ENCODE data around the gene AKR1C2.
A peak's percentile ranks its signal among the peaks of the same experiment; 100 is the strongest.
"Not testable (repeated sequence)": the region's sequence is repeated elsewhere in the genome, so short reads cannot be mapped to it uniquely, and the experiment has no call there.

The AKR1C2 gene

DNA sequence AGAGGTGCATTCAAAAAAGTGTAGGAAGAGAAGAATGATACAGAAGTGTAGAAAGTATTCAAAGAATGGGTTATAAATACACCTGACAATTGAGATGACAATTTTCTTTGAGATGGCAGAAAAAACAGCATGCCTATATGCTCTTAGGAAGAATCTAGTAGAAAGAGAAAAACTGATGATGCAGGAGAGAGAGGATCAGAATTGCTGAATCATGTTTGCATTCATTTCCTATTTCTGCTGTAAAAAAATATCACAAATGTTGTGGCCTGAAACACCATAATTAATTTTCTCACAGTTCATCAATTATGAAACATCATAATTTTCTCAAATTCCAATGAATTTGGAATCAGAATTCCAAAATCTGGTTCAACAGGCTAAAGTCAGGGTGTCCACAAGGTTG is 50.3 kb downstream of the AKR1C2 start:
- Histone ChIP-seq H3K4me3 (ENCODE audit: low read depth, low read length) (no peak overlapping the region), H3K4me1 (ENCODE audit: control insufficient read depth, insufficient read depth, low read length) (no peaks in the 10 kb centered on the region), H3K27ac (ENCODE audit: low read depth, low read length) (no peak overlapping the region), H3K36me3 (ENCODE audit: control insufficient read depth, insufficient read depth, low read length) (no peaks in the 10 kb centered on the region), H3K9me3 (ENCODE audit: control insufficient read depth, insufficient read depth, low read length) (no peaks in the 10 kb centered on the region), H3K9ac (ENCODE audit: low read depth, low read length) (no peak overlapping the region), H3K27me3 (ENCODE audit: control insufficient read depth, insufficient read depth, low read length) (no peaks in the 10 kb centered on the region; the same call in 1 of the 2 replicates)

DNA sequence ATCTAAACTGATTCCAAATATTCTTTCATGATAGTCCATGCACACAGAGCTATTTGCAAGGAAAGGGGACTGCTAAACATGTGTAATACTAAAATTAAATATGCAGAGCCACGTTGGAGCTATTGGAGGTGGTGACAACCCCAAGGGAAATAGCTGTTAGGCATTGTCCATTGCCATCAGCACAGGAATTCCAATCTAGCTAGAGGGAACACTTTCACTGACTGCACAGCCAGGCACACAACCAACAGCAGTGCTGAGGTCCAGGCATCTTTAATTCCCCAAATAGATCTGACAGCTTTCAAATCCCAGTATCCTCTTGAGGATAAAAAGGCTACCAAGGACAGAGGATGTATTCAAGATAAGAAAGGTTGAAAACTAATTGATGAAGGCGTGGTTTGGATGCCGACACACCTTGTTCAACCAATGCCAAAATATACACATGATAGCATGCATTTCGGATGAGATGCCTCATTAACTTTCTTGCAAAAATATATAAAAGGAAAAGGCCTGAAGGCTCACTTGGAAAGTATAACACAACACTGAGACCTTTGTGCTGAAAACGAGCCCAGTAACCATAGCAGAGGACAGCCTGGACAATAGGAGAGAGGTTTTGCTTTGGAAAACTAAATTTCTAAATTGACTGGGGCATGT is 52.0 kb downstream of the AKR1C2 start:
- peaks cover 16% of the 10 kb centered on the region for H3K4me1 ChIP-seq (ENCODE audit: control insufficient read depth, insufficient read depth, low read length)
- H3K27ac ChIP-seq (ENCODE audit: low read depth, low read length); H3K9ac ChIP-seq (ENCODE audit: low read depth, low read length); H3K27me3 ChIP-seq (ENCODE audit: control insufficient read depth, insufficient read depth, low read length); H3K9me3 ChIP-seq (ENCODE audit: control insufficient read depth, insufficient read depth, low read length); H3K4me3 ChIP-seq (ENCODE audit: low read depth, low read length); H3K36me3 ChIP-seq (ENCODE audit: control insufficient read depth, insufficient read depth, low read length): not testable (repeated sequence)

DNA sequence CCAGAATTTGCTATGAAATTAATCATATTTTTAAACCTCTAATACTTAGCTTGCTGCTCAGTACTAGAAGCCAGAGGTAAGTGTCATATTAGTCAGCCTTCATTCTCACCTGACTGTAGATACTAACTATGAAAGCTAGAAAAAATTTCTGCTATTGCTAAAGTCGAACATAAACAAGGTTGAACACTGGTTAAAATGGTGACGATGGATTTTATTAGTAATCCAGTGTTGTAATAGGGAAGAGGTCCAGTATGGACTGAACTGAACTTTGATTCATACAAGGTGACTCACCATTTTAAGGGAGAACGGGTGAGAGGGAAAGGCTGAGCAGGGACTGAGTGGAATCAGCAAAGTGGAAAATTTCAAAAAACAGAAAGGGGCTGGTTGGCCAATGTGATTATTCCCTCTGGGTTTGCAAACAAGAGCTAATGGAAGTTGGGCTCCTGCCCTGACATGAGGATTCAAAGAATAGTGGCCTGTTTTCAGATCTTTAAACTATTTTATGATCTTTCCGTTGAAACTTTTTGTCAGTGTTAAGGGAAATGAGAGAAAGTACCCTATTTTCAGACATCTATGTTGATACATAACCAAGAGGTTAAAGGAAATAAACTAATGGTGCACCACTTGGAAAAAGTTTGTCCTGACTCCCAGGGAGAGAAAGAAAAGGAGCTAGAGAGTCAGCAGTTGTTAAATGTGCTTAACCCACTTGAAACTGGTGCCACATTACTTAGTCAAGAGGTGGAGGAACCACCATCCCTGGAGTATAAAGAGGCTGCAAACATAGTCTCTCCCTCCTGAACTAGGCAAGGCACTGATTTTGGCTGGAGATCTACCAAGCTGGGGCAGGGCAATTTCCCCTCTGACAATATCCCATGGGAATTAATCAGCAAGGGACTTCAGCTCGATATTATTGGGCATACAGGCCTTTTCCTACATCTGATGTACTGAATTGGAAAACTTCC is 55.7 kb downstream of the AKR1C2 start:
- no peak overlapping the region for H3K27ac ChIP-seq (ENCODE audit: low read depth, low read length)
- H3K27me3 ChIP-seq (ENCODE audit: control insufficient read depth, insufficient read depth, low read length), result no peaks in the 10 kb centered on the region; the same call in 1 of the 2 replicates
- no peak overlapping the region for H3K4me3 ChIP-seq (ENCODE audit: low read depth, low read length)
- no peak overlapping the region for H3K9ac ChIP-seq (ENCODE audit: low read depth, low read length)
- H3K9me3 ChIP-seq (ENCODE audit: control insufficient read depth, insufficient read depth, low read length), result no peaks in the 10 kb centered on the region
- H3K36me3 ChIP-seq (ENCODE audit: control insufficient read depth, insufficient read depth, low read length), result no peaks in the 10 kb centered on the region
- H3K4me1 ChIP-seq (ENCODE audit: control insufficient read depth, insufficient read depth, low read length), result peaks cover 44% of the 10 kb centered on the region

DNA sequence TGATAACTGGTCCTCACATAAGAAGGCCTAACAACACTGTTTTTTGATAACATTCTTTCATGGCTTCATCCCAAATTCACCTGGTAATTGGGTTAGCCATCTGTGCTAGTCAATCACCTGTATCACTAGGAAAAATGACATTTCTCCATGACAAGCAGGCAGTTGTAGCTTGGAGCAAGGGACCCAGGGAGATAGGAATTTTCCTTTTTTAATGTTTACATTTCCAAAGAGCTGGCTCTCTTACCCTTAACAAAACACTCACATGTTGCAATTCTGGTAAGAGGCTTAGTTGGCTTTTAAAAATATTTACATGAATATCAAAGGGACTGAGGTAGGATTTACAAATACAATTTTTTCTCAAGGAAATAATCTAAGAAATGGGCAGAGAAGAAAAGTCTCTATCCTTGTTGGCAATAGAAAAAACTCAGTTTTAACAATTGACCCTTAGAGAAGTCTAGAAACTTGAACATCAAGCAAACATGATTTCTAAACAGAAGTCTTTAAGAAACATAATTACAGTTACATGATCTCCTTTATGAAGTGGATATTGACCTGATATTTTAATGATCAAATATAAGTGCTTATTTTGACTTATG is 56.5 kb downstream of the AKR1C2 start:
- H3K4me3 ChIP-seq (ENCODE audit: low read depth, low read length), result no peak overlapping the region
- H3K36me3 ChIP-seq (ENCODE audit: control insufficient read depth, insufficient read depth, low read length), result no peaks in the 10 kb centered on the region
- H3K4me1 ChIP-seq (ENCODE audit: control insufficient read depth, insufficient read depth, low read length), result peaks cover 44% of the 10 kb centered on the region
- no peak overlapping the region for H3K9ac ChIP-seq (ENCODE audit: low read depth, low read length)
- H3K27me3 ChIP-seq (ENCODE audit: control insufficient read depth, insufficient read depth, low read length), result no peaks in the 10 kb centered on the region; the same call in 1 of the 2 replicates
- H3K9me3 ChIP-seq (ENCODE audit: control insufficient read depth, insufficient read depth, low read length), result no peaks in the 10 kb centered on the region
- no peak overlapping the region for H3K27ac ChIP-seq (ENCODE audit: low read depth, low read length)

DNA sequence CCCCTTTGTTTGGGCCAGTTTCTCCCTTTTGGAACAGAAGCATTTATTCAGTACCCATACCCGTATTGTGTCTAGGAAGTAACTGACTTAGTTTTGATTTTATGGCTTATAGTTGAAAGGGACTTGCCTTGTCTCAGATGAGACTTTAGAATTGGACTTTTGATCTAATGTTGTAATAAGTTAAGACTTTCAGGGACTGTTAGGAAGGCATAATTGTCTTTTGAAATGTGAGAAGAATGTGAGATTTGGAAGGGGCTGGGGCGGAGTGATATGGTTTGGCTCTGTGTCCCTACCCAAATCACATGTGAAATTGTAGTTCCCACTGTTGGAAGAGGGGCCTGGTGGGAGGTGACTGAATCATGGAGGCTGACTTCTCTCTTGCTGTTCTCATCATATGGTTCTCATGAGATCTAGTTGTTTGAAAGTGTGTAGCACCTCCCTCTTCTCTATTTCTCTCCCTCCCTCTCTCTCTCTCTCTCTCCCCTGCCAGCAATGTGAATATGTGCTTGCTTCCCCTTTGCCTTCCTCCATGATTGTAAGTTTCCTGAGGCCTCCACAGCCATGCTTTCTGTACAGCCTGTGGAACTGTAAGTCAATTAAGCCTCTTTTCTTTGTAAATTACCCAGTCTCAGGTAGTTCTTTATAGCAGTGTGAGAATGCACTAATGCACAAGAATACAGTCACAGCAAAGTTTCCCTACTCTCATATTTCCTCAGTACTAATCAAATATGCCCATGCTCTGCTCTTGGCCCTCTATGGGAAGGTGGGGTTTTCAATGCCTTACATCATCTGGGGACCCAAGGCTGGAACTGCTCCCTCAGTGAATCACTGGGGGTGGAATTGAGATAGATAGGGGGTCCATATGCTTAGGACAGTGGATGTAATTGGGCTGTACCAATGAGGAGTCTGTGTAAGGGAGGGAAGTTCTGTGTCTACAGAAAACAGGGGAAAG is 57.6 kb downstream of the AKR1C2 start:
- Histone ChIP-seq H3K4me1 (ENCODE audit: control insufficient read depth, insufficient read depth, low read length) (peaks cover 44% of the 10 kb centered on the region), H3K4me3 (ENCODE audit: low read depth, low read length) (no peak overlapping the region), H3K9ac (ENCODE audit: low read depth, low read length) (no peak overlapping the region), H3K27me3 (ENCODE audit: control insufficient read depth, insufficient read depth, low read length) (no peaks in the 10 kb centered on the region; the same call in 1 of the 2 replicates), H3K27ac (ENCODE audit: low read depth, low read length) (no peak overlapping the region), H3K36me3 (ENCODE audit: control insufficient read depth, insufficient read depth, low read length) (no peaks in the 10 kb centered on the region), H3K9me3 (ENCODE audit: control insufficient read depth, insufficient read depth, low read length) (no peaks in the 10 kb centered on the region)

DNA sequence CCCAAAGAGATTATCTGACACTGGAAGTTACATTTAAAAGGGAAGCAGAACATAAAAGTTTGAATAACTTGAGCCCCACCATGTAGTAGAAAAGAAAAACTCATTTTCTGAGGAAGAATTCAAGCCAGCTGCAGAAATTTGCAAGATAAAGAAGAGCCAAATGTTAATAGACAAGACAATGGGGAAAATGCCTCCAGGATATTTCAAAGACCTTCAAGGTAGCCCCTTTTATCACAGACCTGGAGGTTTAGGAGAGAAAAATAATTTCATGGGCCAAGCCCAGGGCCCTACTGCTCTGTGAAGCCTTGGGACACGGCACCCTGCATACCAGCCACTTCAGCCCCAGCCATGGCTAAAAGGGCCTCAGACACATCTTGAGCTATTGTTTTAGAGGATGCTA is 58.8 kb downstream of the AKR1C2 start:
- no peak overlapping the region for H3K9ac ChIP-seq (ENCODE audit: low read depth, low read length)
- H3K4me1 ChIP-seq (ENCODE audit: control insufficient read depth, insufficient read depth, low read length), result peaks cover 44% of the 10 kb centered on the region
- H3K27ac ChIP-seq (ENCODE audit: low read depth, low read length), result peak overlapping the region; percentile 80
- no peaks in the 10 kb centered on the region; the same call in 1 of the 2 replicates for H3K27me3 ChIP-seq (ENCODE audit: control insufficient read depth, insufficient read depth, low read length)
- no peak overlapping the region for H3K4me3 ChIP-seq (ENCODE audit: low read depth, low read length)
- no peaks in the 10 kb centered on the region for H3K9me3 ChIP-seq (ENCODE audit: control insufficient read depth, insufficient read depth, low read length)
- H3K36me3 ChIP-seq (ENCODE audit: control insufficient read depth, insufficient read depth, low read length), result no peaks in the 10 kb centered on the region

DNA sequence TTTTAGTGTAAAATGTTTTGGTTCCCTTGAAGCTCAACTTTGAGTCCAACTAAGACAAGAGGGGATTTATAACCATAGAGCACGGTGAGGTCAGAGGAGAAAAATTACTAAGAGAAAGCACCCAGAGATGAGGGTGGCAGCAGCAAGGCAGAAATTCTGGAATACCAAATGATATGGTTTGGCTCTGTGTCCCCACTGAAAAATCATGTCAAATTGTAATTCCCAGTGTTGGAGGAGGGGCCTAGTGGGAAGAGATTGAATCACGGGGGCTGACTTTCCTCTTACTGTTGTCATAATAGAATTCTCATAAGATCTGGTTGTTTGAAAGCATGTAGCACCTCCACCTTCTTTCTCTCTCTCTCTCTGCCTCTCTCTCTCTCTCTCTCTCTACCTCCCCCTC is 59.8 kb downstream of the AKR1C2 start:
- H3K27ac ChIP-seq (ENCODE audit: low read depth, low read length), result no peak overlapping the region
- H3K4me1 ChIP-seq (ENCODE audit: control insufficient read depth, insufficient read depth, low read length), result peaks cover 44% of the 10 kb centered on the region
- no peak overlapping the region for H3K9ac ChIP-seq (ENCODE audit: low read depth, low read length)

DNA sequence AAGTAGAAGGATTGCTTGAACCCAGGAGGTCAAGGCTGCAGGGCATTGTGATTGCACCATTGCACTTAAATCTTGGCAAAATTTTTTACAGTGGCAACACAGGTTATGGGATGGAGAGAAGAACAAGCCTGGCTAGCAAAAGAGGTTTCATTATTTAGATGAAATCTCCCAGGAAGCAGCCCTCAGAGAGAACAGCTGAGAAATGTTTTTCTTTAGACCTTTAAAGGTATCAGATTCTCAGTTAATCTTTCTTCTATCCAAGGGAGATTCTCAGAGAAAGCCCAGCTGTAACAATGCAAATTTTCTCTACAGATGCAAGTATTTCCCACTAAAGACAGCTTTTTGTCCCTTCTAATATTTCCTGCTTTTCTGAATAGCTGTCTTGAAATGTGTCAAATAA is 60.2 kb downstream of the AKR1C2 start:
- peaks cover 44% of the 10 kb centered on the region for H3K4me1 ChIP-seq (ENCODE audit: control insufficient read depth, insufficient read depth, low read length)
- not testable (repeated sequence) for H3K4me3 ChIP-seq (ENCODE audit: low read depth, low read length); H3K27me3 ChIP-seq (ENCODE audit: control insufficient read depth, insufficient read depth, low read length); H3K9me3 ChIP-seq (ENCODE audit: control insufficient read depth, insufficient read depth, low read length); H3K36me3 ChIP-seq (ENCODE audit: control insufficient read depth, insufficient read depth, low read length); H3K9ac ChIP-seq (ENCODE audit: low read depth, low read length); H3K27ac ChIP-seq (ENCODE audit: low read depth, low read length)

More for the DNA sequence above, 59.8 kb downstream of the AKR1C2 start:
- Histone ChIP-seq H3K27me3 (ENCODE audit: control insufficient read depth, insufficient read depth, low read length) (no peaks in the 10 kb centered on the region), H3K36me3 (ENCODE audit: control insufficient read depth, insufficient read depth, low read length) (no peaks in the 10 kb centered on the region), H3K4me3 (ENCODE audit: low read depth, low read length) (no peak overlapping the region), H3K9me3 (ENCODE audit: control insufficient read depth, insufficient read depth, low read length) (no peaks in the 10 kb centered on the region)

DNA sequence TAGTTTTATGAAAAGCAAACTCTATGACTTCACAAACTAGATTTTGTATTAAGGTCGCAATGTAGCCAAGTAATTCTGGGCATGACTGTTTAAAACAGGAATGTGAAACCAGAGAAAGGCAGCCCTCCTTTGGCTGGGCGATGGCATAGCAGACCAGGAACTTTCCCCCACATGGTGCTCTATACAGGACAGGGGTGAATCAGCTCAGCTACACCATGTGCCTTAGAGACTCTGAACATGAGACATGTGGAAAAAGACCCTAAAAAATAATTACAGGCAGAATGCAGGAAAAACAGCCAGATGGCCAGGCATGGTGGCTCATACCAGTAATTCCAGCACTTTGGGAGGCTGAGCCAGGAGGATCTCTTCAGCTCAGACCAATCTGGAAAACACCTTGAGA is 60.7 kb downstream of the AKR1C2 start:
- H3K27me3 ChIP-seq (ENCODE audit: control insufficient read depth, insufficient read depth, low read length); H3K4me3 ChIP-seq (ENCODE audit: low read depth, low read length); H3K27ac ChIP-seq (ENCODE audit: low read depth, low read length); H3K36me3 ChIP-seq (ENCODE audit: control insufficient read depth, insufficient read depth, low read length); H3K9me3 ChIP-seq (ENCODE audit: control insufficient read depth, insufficient read depth, low read length); H3K9ac ChIP-seq (ENCODE audit: low read depth, low read length): not testable (repeated sequence)
- H3K4me1 ChIP-seq (ENCODE audit: control insufficient read depth, insufficient read depth, low read length), result peaks cover 41% of the 10 kb centered on the region

DNA sequence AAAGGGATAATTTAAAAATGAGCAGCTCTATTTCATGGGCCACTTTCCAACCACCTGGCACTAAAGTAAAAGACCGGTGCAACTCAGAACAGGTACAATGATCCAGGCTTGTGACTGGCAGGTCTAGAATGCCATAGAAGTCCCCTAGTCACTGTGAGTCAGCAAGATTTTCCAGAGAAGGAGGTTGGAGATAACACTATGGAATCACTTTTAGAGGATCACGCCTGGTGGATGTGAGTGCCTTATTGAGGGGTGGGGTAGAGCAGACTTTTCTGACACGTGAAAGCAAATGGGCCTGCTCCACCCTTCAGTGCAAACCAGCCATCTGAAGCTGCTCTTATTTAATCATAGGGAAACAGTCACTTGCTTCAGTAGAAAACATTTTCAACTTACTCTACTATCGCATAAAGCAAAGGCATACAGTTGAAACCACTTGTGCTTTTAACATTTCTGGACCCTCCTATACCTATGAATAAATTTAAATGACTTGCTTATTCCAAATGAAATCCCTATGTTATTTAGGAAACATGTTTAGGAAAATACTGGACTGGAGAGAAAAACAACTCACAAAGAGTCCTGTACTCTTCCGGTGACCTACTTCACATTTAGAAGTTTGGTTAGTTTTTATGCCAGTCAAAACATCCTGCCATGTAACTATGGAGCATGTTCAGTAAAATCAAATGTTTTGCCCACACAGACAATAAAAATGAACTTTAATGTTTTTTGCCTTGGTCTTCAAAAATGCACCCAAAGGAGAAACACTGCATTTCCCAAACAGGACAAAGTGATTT is 61.9 kb downstream of the AKR1C2 start:
- Histone ChIP-seq H3K4me1 (ENCODE audit: control insufficient read depth, insufficient read depth, low read length) (peaks cover 29% of the 10 kb centered on the region), H3K27me3 (ENCODE audit: control insufficient read depth, insufficient read depth, low read length) (no peaks in the 10 kb centered on the region), H3K9ac (ENCODE audit: low read depth, low read length) (no peak overlapping the region), H3K36me3 (ENCODE audit: control insufficient read depth, insufficient read depth, low read length) (no peaks in the 10 kb centered on the region), H3K9me3 (ENCODE audit: control insufficient read depth, insufficient read depth, low read length) (no peaks in the 10 kb centered on the region), H3K27ac (ENCODE audit: low read depth, low read length) (no peak overlapping the region), H3K4me3 (ENCODE audit: low read depth, low read length) (no peak overlapping the region)
